Activated naive CD4-positive, alpha-beta T cell treated with anti-CD3 and anti-CD28 coated beads, Interleukin-2, amount 10 ng/mL, durations not matched to agents 7 days and 5 days (primary cell): ENCODE data around the gene ATP5F1C.
"Not testable (repeated sequence)": the region's sequence is repeated elsewhere in the genome, so short reads cannot be mapped to it uniquely, and the experiment has no call there.

ENCODE experiments used
- CTCF ChIA-PET: fragments of 350-600 bp; sonication (Branson Sonifier 250); formaldehyde crosslinking; loops from one replicate; lab custom pipeline; 2021; ENCODE audit warnings: antibody characterized with exemption; lab: Charles Lee
- DNase-seq: peaks from one replicate; pipeline ENCODE4 v3.0.0-alpha.2; 2020
- H3K27ac Mint-ChIP-seq: one replicate; pipeline ENCODE4 v1.8.0; 2021; ENCODE audit warnings: mild to moderate bottlenecking, moderate library complexity, mixed read lengths
- H3K27me3 Mint-ChIP-seq: one replicate; pipeline ENCODE4 v1.8.0; 2021; ENCODE audit warnings: mild to moderate bottlenecking, mixed read lengths
- H3K36me3 Mint-ChIP-seq: one replicate; pipeline ENCODE4 v1.8.0; 2021; ENCODE audit warnings: mixed read lengths
- H3K4me1 Mint-ChIP-seq: one replicate; pipeline ENCODE4 v1.8.0; 2021; ENCODE audit warnings: mixed read lengths
- H3K4me3 Mint-ChIP-seq: one replicate; pipeline ENCODE4 v1.8.0; 2021; ENCODE audit warnings: mild to moderate bottlenecking, moderate library complexity, mixed read lengths
- H3K9me3 Mint-ChIP-seq: one replicate; pipeline ENCODE4 v1.8.0; 2021; ENCODE audit warnings: mixed read lengths

Gene ATP5F1C

GRCh38 chr10:7776777-7777176, 11.2 kb upstream of the ATP5F1C start:
- H3K36me3 Mint-ChIP-seq, result peaks cover 39% of the 10 kb centered on the region
- CTCF ChIA-PET, result interaction anchor here (0.6 kb wide), 1 partner anchor 19 kb away, joined by 3 read pairs; no protein-coding TSS in a partner anchor
- H3K4me1 Mint-ChIP-seq, result no peaks in the 10 kb centered on the region
- no peaks in the 10 kb centered on the region for H3K27me3 Mint-ChIP-seq
- no peak for DNase-seq
- H3K4me3 Mint-ChIP-seq, result no peak overlapping the region
- no peaks in the 10 kb centered on the region for H3K9me3 Mint-ChIP-seq
- no peak overlapping the region for H3K27ac Mint-ChIP-seq

- H3K27me3 Mint-ChIP-seq, H3K4me3 Mint-ChIP-seq, H3K27ac Mint-ChIP-seq, DNase-seq, H3K9me3 Mint-ChIP-seq, CTCF ChIA-PET: not testable (repeated sequence)
- Mint-ChIP-seq H3K4me1 (peaks cover 13% of the 10 kb centered on the region), H3K36me3 (peaks cover 28% of the 10 kb centered on the region)
Observed at GRCh38 chr10:7782194-7782593, 5.8 kb upstream of the ATP5F1C start.

- Mint-ChIP-seq H3K4me3 (no peak overlapping the region), H3K9me3 (no peaks in the 10 kb centered on the region), H3K27ac (no peak overlapping the region), H3K4me1 (peaks cover 40% of the 10 kb centered on the region), H3K36me3 (peaks cover 14% of the 10 kb centered on the region), H3K27me3 (no peaks in the 10 kb centered on the region)
- CTCF ChIA-PET, result no interaction called here
- no peak for DNase-seq
Observed at GRCh38 chr10:7786430-7786829, 1.5 kb upstream of the ATP5F1C start.

GRCh38 chr10:7787150-7787856, 674 bp upstream of the ATP5F1C start:
- Mint-ChIP-seq H3K27me3 (no peaks in the 10 kb centered on the region), H3K36me3 (peaks cover 20% of the 10 kb centered on the region), H3K4me1 (peaks cover 48% of the 10 kb centered on the region), H3K4me3 (no peak overlapping the region), H3K27ac (no peak overlapping the region), H3K9me3 (no peaks in the 10 kb centered on the region)
- DNase-seq, result no peak
- CTCF ChIA-PET, result interaction anchor here (1.0 to 1.4 kb wide), 2 partner anchors 31 to 101 kb away, joined by 3 to 4 read pairs; partner anchors contain the start of gene TAF3

- Mint-ChIP-seq H3K27me3 (no peaks in the 10 kb centered on the region), H3K36me3 (peaks cover 20% of the 10 kb centered on the region), H3K4me3 (no peak overlapping the region), H3K4me1 (peaks cover 56% of the 10 kb centered on the region), H3K9me3 (no peaks in the 10 kb centered on the region), H3K27ac (no peak overlapping the region)
- CTCF ChIA-PET, result interaction anchor here (0.6 to 1.4 kb wide), 4 partner anchors 17 to 263 kb away, joined by 3 to 4 read pairs (median 3); partner anchors contain the start of gene TAF3
- no peak for DNase-seq
Observed at GRCh38 chr10:7788639-7789286, 786 bp downstream of the ATP5F1C start.

- peaks cover 20% of the 10 kb centered on the region for H3K36me3 Mint-ChIP-seq
- H3K4me3 Mint-ChIP-seq, result no peak overlapping the region
- no peaks in the 10 kb centered on the region for H3K9me3 Mint-ChIP-seq
- H3K27me3 Mint-ChIP-seq, result no peaks in the 10 kb centered on the region
- H3K4me1 Mint-ChIP-seq, result peaks cover 57% of the 10 kb centered on the region
- DNase-seq, result no peak
- CTCF ChIA-PET, result no interaction called here
- H3K27ac Mint-ChIP-seq, result peak overlapping the region; percentile 43
Observed at GRCh38 chr10:7789390-7789789, 1.4 kb downstream of the ATP5F1C start.

GRCh38 chr10:7792541-7792940, 4.6 kb downstream of the ATP5F1C start:
- Mint-ChIP-seq H3K27me3 (no peaks in the 10 kb centered on the region), H3K9me3 (no peaks in the 10 kb centered on the region), H3K4me1 (peaks cover 50% of the 10 kb centered on the region), H3K36me3 (peaks cover 31% of the 10 kb centered on the region), H3K27ac (no peak overlapping the region), H3K4me3 (no peak overlapping the region)
- CTCF ChIA-PET, result no interaction called here
- no peak for DNase-seq

- CTCF ChIA-PET, result no interaction called here
- H3K36me3 Mint-ChIP-seq, result peaks cover 38% of the 10 kb centered on the region
- DNase-seq, result no peak
- no peak overlapping the region for H3K27ac Mint-ChIP-seq
- H3K4me1 Mint-ChIP-seq, result peaks cover 42% of the 10 kb centered on the region
- no peaks in the 10 kb centered on the region for H3K9me3 Mint-ChIP-seq
- H3K27me3 Mint-ChIP-seq, result no peaks in the 10 kb centered on the region
- no peak overlapping the region for H3K4me3 Mint-ChIP-seq
Observed at GRCh38 chr10:7794251-7795026, 6.5 kb downstream of the ATP5F1C start.

GRCh38 chr10:7795605-7796004, 7.6 kb downstream of the ATP5F1C start:
- no peaks in the 10 kb centered on the region for H3K9me3 Mint-ChIP-seq
- no peak overlapping the region for H3K27ac Mint-ChIP-seq
- peaks cover 42% of the 10 kb centered on the region for H3K36me3 Mint-ChIP-seq
- no peak overlapping the region for H3K4me3 Mint-ChIP-seq
- CTCF ChIA-PET, result interaction anchor here (0.6 kb wide), 1 partner anchor 19 kb away, joined by 3 read pairs; no protein-coding TSS in a partner anchor
- no peak for DNase-seq
- H3K27me3 Mint-ChIP-seq, result no peaks in the 10 kb centered on the region
- H3K4me1 Mint-ChIP-seq, result peaks cover 32% of the 10 kb centered on the region

- Mint-ChIP-seq H3K9me3 (no peaks in the 10 kb centered on the region), H3K36me3 (peaks cover 42% of the 10 kb centered on the region), H3K4me3 (no peak overlapping the region), H3K27ac (no peak overlapping the region), H3K27me3 (no peaks in the 10 kb centered on the region), H3K4me1 (peaks cover 12% of the 10 kb centered on the region)
- no peak for DNase-seq
- CTCF ChIA-PET, result interaction anchor here (0.6 kb wide), 1 partner anchor 435 kb away, joined by 3 read pairs; no protein-coding TSS in a partner anchor
Observed at GRCh38 chr10:7797582-7797981, 9.6 kb downstream of the ATP5F1C start.

GRCh38 chr10:7802606-7803005, 14.6 kb downstream of the ATP5F1C start:
- Mint-ChIP-seq H3K36me3 (peaks cover 58% of the 10 kb centered on the region), H3K27me3 (no peaks in the 10 kb centered on the region), H3K9me3 (no peaks in the 10 kb centered on the region), H3K27ac (no peak overlapping the region), H3K4me3 (no peak overlapping the region), H3K4me1 (no peaks in the 10 kb centered on the region)
- DNase-seq, result no peak
- CTCF ChIA-PET, result interaction anchor here (1.5 kb wide), 1 partner anchor 277 kb away, joined by 3 read pairs; no protein-coding TSS in a partner anchor

- H3K36me3 Mint-ChIP-seq, result peaks cover 54% of the 10 kb centered on the region
- H3K4me3 Mint-ChIP-seq, result no peak overlapping the region
- no peaks in the 10 kb centered on the region for H3K4me1 Mint-ChIP-seq
- no peaks in the 10 kb centered on the region for H3K27me3 Mint-ChIP-seq
- H3K9me3 Mint-ChIP-seq, result no peaks in the 10 kb centered on the region
- no peak overlapping the region for H3K27ac Mint-ChIP-seq
- no peak for DNase-seq
- CTCF ChIA-PET, result interaction anchor here (0.9 kb wide), 1 partner anchor 14 kb away, joined by 3 read pairs; the partner anchor contains the start of gene TAF3
Observed at GRCh38 chr10:7804216-7804615, 16.2 kb downstream of the ATP5F1C start.

GRCh38 chr10:7804741-7805140, 16.8 kb downstream of the ATP5F1C start:
- DNase-seq, result no peak
- Mint-ChIP-seq H3K36me3 (peaks cover 48% of the 10 kb centered on the region), H3K4me3 (no peak overlapping the region), H3K27me3 (no peaks in the 10 kb centered on the region), H3K4me1 (no peaks in the 10 kb centered on the region), H3K9me3 (no peaks in the 10 kb centered on the region), H3K27ac (no peak overlapping the region)
- CTCF ChIA-PET, result no interaction called here

- Mint-ChIP-seq H3K4me3 (no peak overlapping the region), H3K27me3 (peaks cover 10% of the 10 kb centered on the region), H3K27ac (no peak overlapping the region), H3K4me1 (no peaks in the 10 kb centered on the region), H3K9me3 (no peaks in the 10 kb centered on the region), H3K36me3 (peaks cover 24% of the 10 kb centered on the region)
- CTCF ChIA-PET, result interaction anchor here (0.7 to 1.1 kb wide), 2 partner anchors 9 to 813 kb away, joined by 3 read pairs; partner anchors contain the start of gene TAF3
- no peak for DNase-seq
Observed at GRCh38 chr10:7808686-7809267, 20.8 kb downstream of the ATP5F1C start.
